ENCODE data around the gene COBL. TPM values are rescaled to one million over a fixed set of nuclear protein-coding genes. Genes with fewer than 3 reads are reported as not detected.

Gene COBL
- total RNA-seq, 1 donor = not detected

DNA sequence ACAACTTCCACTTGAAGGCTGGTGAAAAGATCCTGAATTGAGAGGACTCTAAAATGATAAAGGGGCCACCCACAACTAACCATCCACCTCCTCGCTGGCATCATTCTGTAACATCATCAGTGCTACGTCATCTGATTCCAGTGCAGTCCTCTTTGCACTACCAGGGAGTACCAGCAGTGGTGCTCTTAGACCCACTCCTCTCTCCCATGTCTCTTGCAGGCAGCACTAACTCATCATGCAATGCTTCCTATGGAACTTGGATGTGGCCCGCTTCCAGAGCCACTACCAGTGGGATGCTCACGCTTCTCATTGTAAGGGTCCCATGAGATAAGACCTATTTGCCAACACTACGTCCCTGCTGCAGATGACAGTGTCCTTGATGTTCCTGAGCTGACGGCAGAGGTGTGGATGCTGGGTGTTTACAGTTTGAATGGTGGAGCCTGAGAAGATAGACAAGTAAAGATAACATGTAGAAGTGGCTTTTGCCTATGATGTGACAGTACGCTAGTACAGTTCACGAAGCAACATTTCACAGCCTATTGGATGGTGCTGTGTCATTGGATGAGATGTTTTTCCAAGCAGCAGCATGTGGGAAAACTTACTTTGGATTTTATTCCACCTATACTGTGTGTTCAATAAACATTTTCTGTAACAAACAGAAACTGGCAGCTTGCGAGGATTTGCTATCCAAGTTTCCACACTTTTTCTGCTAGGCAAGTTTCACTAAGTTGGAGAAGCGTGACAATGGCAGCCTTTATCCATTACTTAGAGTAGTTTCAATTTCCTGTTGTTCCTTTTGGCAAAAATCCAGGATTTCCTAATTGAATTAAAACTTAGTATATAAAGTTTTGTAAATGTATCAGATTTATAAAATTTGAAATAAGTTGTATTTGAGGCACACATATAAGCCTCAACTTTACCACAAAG, 35.8 kb upstream of the COBL start:
- TF ChIP-seq, protein P1, sequence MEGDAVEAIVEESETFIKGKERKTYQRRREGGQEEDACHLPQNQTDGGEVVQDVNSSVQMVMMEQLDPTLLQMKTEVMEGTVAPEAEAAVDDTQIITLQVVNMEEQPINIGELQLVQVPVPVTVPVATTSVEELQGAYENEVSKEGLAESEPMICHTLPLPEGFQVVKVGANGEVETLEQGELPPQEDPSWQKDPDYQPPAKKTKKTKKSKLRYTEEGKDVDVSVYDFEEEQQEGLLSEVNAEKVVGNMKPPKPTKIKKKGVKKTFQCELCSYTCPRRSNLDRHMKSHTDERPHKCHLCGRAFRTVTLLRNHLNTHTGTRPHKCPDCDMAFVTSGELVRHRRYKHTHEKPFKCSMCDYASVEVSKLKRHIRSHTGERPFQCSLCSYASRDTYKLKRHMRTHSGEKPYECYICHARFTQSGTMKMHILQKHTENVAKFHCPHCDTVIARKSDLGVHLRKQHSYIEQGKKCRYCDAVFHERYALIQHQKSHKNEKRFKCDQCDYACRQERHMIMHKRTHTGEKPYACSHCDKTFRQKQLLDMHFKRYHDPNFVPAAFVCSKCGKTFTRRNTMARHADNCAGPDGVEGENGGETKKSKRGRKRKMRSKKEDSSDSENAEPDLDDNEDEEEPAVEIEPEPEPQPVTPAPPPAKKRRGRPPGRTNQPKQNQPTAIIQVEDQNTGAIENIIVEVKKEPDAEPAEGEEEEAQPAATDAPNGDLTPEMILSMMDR (IDR thresholded peaks at IDR 0.05; ENCODE audit: insufficient read depth, low read length) = no peak
- no peak overlapping the region for H3K4me3 ChIP-seq (ENCODE audit: low read depth, low read length)
- DNase-seq (ENCODE audit: low read depth) = no peak

DNA sequence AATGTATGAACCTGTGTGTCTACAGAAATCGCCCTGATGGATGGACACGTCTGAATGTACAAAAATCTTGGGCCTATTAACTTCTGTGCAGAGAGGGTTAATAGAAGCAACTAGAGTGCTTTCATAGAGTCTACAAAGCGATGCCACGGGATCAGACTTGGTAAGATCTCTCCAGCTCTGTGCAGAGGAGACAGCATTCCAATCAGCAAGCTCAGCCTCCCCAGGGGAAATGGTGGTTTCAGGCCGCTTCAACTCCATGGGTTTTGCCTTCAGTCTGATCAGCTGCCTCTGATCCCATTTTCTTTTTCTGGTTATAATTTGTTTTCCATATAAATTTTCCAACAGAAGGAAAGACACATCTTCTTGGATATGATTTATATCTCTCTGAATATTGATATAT, 35.1 kb upstream of the COBL start:
- TF ChIP-seq, protein P1 (IDR thresholded peaks at IDR 0.05; ENCODE audit: insufficient read depth, low read length) = no peak
- peak; percentile 24 for DNase-seq (ENCODE audit: low read depth)
- H3K4me3 ChIP-seq (ENCODE audit: low read depth, low read length) = no peak overlapping the region

DNA sequence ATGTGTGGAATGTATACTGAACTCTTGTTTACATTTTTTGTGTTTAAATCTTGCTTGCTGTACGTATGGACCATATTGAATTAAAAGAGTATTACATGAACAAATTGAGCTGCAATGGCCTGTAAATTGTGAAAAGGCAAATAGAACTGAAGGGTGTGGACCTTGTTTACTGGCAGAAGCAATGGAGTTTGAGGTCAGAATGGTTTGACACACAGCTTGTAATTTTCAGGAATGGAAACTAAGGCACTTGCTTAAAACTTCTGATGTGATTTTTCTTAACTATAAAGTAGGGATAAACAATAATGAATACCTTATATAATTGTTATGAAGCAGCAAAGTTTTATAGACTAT, 33.9 kb upstream of the COBL start:
- H3K4me3 ChIP-seq (ENCODE audit: low read depth, low read length) = no peak overlapping the region
- no peak for DNase-seq (ENCODE audit: low read depth)
- TF ChIP-seq, protein P1 (IDR thresholded peaks at IDR 0.05; ENCODE audit: insufficient read depth, low read length) = no peak

- no peak overlapping the region for H3K4me3 ChIP-seq (ENCODE audit: low read depth, low read length)
- TF ChIP-seq, protein P1 (IDR thresholded peaks at IDR 0.05; ENCODE audit: insufficient read depth, low read length) = no peak
- no peak for DNase-seq (ENCODE audit: low read depth)
Observed at GRCh38 chr7:51349820-51350545, 33.4 kb upstream of the COBL start.

GRCh38 chr7:51346126-51346525, 29.5 kb upstream of the COBL start:
- TF ChIP-seq, protein P1 (IDR thresholded peaks at IDR 0.05; ENCODE audit: insufficient read depth, low read length) = no peak
- no peak for DNase-seq (ENCODE audit: low read depth)
- H3K4me3 ChIP-seq (ENCODE audit: low read depth, low read length) = no peak overlapping the region

GRCh38 chr7:51344406-51345138, 28.0 kb upstream of the COBL start:
- TF ChIP-seq, protein P1 (IDR thresholded peaks at IDR 0.05; ENCODE audit: insufficient read depth, low read length) = no peak

More at GRCh38 chr7:51344406-51345138, 28.0 kb upstream of the COBL start:
- DNase-seq (ENCODE audit: low read depth) = no peak
- H3K4me3 ChIP-seq (ENCODE audit: low read depth, low read length) = no peak overlapping the region
